ENCODE results near the gene FCRL6. TPM values are rescaled to one million over a fixed set of nuclear protein-coding genes. Genes with fewer than 3 reads are reported as not detected.

FCRL6 gene
- total RNA-seq, 4 donors from 2014 or later: 0.62 to 1.9 (median 0.94) TPM; not detected in 1

DNA sequence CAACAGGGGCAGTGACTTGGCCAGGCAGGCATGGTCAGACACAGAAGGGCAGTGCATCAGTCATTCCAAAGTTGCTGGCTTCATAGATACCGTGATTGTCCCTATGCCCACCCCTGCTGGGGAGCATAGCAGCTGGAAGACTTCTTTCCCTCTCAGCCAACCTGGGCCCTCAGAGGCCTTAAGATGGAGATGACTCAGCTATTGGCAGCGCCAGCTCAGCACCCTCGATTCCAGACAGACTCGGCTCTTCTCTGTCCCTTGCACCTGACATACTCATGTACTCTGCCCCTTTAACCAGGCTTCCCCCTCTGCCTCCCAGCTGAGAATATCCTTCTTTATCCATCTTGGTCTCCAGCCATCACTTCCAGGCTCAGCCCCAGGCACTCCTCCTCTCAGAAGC lies 41.3 kb downstream of the FCRL6 start:
- no peak for TF ChIP-seq CTCF (IDR thresholded peaks at IDR 0.05)
- TF ChIP-seq POLR2A (IDR thresholded peaks at IDR 0.05): no peak
- no peak for TF ChIP-seq POLR2AphosphoS5 (IDR thresholded peaks at IDR 0.05)
- no peak for TF ChIP-seq EP300 (IDR thresholded peaks at IDR 0.05)
- Histone ChIP-seq H3K27ac (no peak overlapping the region), H3K4me1 (no peaks in the 10 kb centered on the region), H3K4me3 (no peak overlapping the region), H3K36me3 (peaks cover 0 to 32% of the 10 kb centered on the region in 2 donors), H3K9me3 (no peaks in the 10 kb centered on the region), H3K27me3 (no peaks in the 10 kb centered on the region)
- 78% methylated on average over 4 of the region's 4 CpGs; no CpG with 5 or more reads in 1 of the 2 donors for WGBS, 2 donors (ENCODE audit: low coverage in 1 of 2)
- ATAC-seq: no peak

- WGBS, 2 donors (ENCODE audit: low coverage in 1 of 2): 84 to 92% methylated on average over 2 to 9 of the region's 13 CpGs
- Histone ChIP-seq H3K27me3 (no peaks in the 10 kb centered on the region), H3K27ac (no peak overlapping the region), H3K4me1 (no peaks in the 10 kb centered on the region), H3K4me3 (no peak overlapping the region), H3K9me3 (no peaks in the 10 kb centered on the region), H3K36me3 (peaks cover 0 to 12% of the 10 kb centered on the region in 2 donors)
- ATAC-seq: no peak
- TF ChIP-seq POLR2A (IDR thresholded peaks at IDR 0.05): no peak
- no peak for TF ChIP-seq POLR2AphosphoS5 (IDR thresholded peaks at IDR 0.05)
- TF ChIP-seq EP300 (IDR thresholded peaks at IDR 0.05): no peak
- no peak for TF ChIP-seq CTCF (IDR thresholded peaks at IDR 0.05)
Observed at GRCh38 chr1:159845751-159846629, 43.8 kb downstream of the FCRL6 start.

GRCh38 chr1:159847231-159847630 lies 45.1 kb downstream of the FCRL6 start:
- Histone ChIP-seq H3K36me3 (peaks cover 0 to 1% of the 10 kb centered on the region in 2 donors), H3K4me3 (no peak overlapping the region), H3K9me3 (no peaks in the 10 kb centered on the region), H3K4me1 (no peaks in the 10 kb centered on the region), H3K27me3 (no peaks in the 10 kb centered on the region), H3K27ac (no peak overlapping the region)
- ATAC-seq: no peak
- 64% methylated on average over 4 of the region's 4 CpGs; no CpG with 5 or more reads in 1 of the 2 donors for WGBS, 2 donors (ENCODE audit: low coverage in 1 of 2)
- TF ChIP-seq POLR2A (IDR thresholded peaks at IDR 0.05) (no peak), CTCF (IDR thresholded peaks at IDR 0.05) (no peak), POLR2AphosphoS5 (IDR thresholded peaks at IDR 0.05) (no peak), EP300 (IDR thresholded peaks at IDR 0.05) (no peak)

GRCh38 chr1:159848326-159848725 lies 46.2 kb downstream of the FCRL6 start:
- no peak for ATAC-seq
- WGBS, 2 donors (ENCODE audit: low coverage in 1 of 2): 60 to 81% methylated on average over 2 to 3 of the region's 3 CpGs
- Histone ChIP-seq H3K4me1 (peaks cover 0 to 5% (median 0%) of the 10 kb centered on the region in 3 donors), H3K4me3 (no peak overlapping the region), H3K9me3 (no peaks in the 10 kb centered on the region), H3K27me3 (no peaks in the 10 kb centered on the region), H3K36me3 (no peaks in the 10 kb centered on the region), H3K27ac (no peak overlapping the region)
- TF ChIP-seq CTCF (IDR thresholded peaks at IDR 0.05) (no peak), POLR2A (IDR thresholded peaks at IDR 0.05) (no peak), POLR2AphosphoS5 (IDR thresholded peaks at IDR 0.05) (no peak), EP300 (IDR thresholded peaks at IDR 0.05) (no peak)
